Heart left ventricle (tissue), 13 donors: ENCODE results near the gene SPOPL.

Source experiments
- CTCF ChIP-seq, 12 donors: fragments of 200-600 bp; sonication (generic) in 4 of 12; IDR thresholded peaks; one replicate each; pipeline versions ENCODE4 v1.5.0 to v1.8.0; 2018 to 2022; ENCODE audit warnings: antibody characterized with exemption in 12 of 12, mild to moderate bottlenecking in 5 of 12
- POLR2A ChIP-seq, 2 donors: fragments of 450-650 bp; IDR thresholded peaks; one replicate each; pipeline ENCODE4 v1.6.1; 2017; ENCODE audit warnings: antibody characterized with exemption in 2 of 2, mild to moderate bottlenecking in 2 of 2, moderate library complexity in 2 of 2
- donor health status: ischemic (EF 13 %, LVEDD 7.1; RV severe dilation, severe dysfunction).
- donor health status: DM: no; HTN: yes; CAD: no.
- donor health status: DM: no; HTN: no; CAD: no.
- donor health status: ischemic (EF 25% LVEDD 6.9; RV normal size, moderate dysfunction).
- donor health status: ischemic (EF 25% LVEDD 5.7; RV mildly dilated, moderate dysfunction).
- donor health status: ischemic (EF 35%, LVEDD 5.7; RV mildly dilated, moderate dysfunction).
- donor health status: nonischemic (EF 11% LVEDD 7.7; RV severe dilation, severe dysfunction).
- donor health status: DM: yes; HTN: yes; CAD: no.
- donor health status: PGD.
- donor health status: ischemic (EF 29% LVEDD 5.4; RV normal size, mild dysfunction).
- donor health status: nonischemic (EF 23%, LVEDD 6.1; RV moderate dilation, normal function).

GRCh38 chr2:138501425-138502254 is at the start of gene SPOPL:
- TF ChIP-seq CTCF (IDR thresholded peaks at IDR 0.05) (peak; percentile 12 to 59 (median 36)), POLR2A (IDR thresholded peaks at IDR 0.05) (peak in 1 of 2 donors; percentile 44)
